ENCODE measurements around the gene IKZF1. TPM values are rescaled to one million over a fixed set of nuclear protein-coding genes. Genes with fewer than 3 reads are reported as not detected.
A peak's percentile ranks its signal among the peaks of the same experiment; 100 is the strongest.

The IKZF1 gene
- total and polyA plus RNA-seq, 2 donors: 99.0 to 124 TPM

- WGBS: 84% methylated on average over 1 of the region's 1 CpG
- peaks cover 59 to 91% of the 10 kb centered on the region in 2 donors for H3K36me3 ChIP-seq (ENCODE audit: control insufficient read depth in 2 of 2, insufficient read depth in 2 of 2, low read length in 1 of 2)
These were observed 48.2 kb downstream of the IKZF1 start for GRCh38 chr7:50352751-50353150.

DNA sequence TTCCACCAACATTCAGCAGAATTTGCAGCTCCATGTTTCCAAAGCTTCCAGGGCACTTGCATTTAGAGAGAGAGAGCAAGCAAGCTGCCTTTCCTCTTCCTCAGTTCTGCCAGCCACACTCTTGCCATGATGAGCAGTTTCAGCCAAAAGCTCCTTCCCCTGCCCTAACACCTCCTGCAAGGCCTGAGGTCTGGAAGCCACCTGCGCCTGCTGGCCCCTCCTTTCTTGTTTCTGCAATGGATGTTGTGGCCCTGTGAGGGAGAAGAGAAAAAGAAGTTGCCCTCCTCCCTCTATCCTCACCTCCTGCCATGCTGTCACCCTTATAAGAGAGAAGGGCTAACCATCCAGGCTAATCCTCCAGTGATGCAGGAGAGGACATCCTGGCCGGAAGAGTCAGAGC is 48.7 kb downstream of the IKZF1 start:
- 87% methylated on average over 2 of the region's 2 CpGs for WGBS
- Histone ChIP-seq H3K36me3 (ENCODE audit: control insufficient read depth in 2 of 2, insufficient read depth in 2 of 2, low read length in 1 of 2) (peaks cover 57 to 91% of the 10 kb centered on the region in 2 donors), H3K27ac (ENCODE audit: low read depth in 1 of 2, low read length in 1 of 2) (peak overlapping the region; percentile 51 to 86), H3K27me3 (ENCODE audit: control insufficient read depth in 2 of 2, insufficient read depth in 1 of 2, low read length in 1 of 2) (no peaks in the 10 kb centered on the region), H3K4me3 (ENCODE audit: low read length in 2 of 2) (no peak overlapping the region), H3K4me1 (ENCODE audit: control insufficient read depth in 2 of 2, insufficient read depth in 2 of 2, low read length in 2 of 2) (peaks cover 57 to 88% of the 10 kb centered on the region in 2 donors), H3K9me3 (ENCODE audit: control insufficient read depth in 2 of 2, insufficient read depth in 1 of 2, low read length in 1 of 2) (no peaks in the 10 kb centered on the region)
- DNase-seq (ENCODE audit: low read depth in 6 of 9, low spot score in 9 of 9): no peak

More at GRCh38 chr7:50352751-50353150, 48.2 kb downstream of the IKZF1 start:
- H3K27me3 ChIP-seq (ENCODE audit: control insufficient read depth in 2 of 2, insufficient read depth in 1 of 2, low read length in 1 of 2): no peaks in the 10 kb centered on the region
- peaks cover 57 to 88% of the 10 kb centered on the region in 2 donors for H3K4me1 ChIP-seq (ENCODE audit: control insufficient read depth in 2 of 2, insufficient read depth in 2 of 2, low read length in 2 of 2)
- DNase-seq (ENCODE audit: low read depth in 6 of 9, low spot score in 9 of 9): no peak
- H3K9me3 ChIP-seq (ENCODE audit: control insufficient read depth in 2 of 2, insufficient read depth in 1 of 2, low read length in 1 of 2): no peaks in the 10 kb centered on the region
- no peak overlapping the region for H3K4me3 ChIP-seq (ENCODE audit: low read length in 2 of 2)
- H3K27ac ChIP-seq (ENCODE audit: low read depth in 1 of 2, low read length in 1 of 2): peak overlapping the region; percentile 51 to 86

DNA sequence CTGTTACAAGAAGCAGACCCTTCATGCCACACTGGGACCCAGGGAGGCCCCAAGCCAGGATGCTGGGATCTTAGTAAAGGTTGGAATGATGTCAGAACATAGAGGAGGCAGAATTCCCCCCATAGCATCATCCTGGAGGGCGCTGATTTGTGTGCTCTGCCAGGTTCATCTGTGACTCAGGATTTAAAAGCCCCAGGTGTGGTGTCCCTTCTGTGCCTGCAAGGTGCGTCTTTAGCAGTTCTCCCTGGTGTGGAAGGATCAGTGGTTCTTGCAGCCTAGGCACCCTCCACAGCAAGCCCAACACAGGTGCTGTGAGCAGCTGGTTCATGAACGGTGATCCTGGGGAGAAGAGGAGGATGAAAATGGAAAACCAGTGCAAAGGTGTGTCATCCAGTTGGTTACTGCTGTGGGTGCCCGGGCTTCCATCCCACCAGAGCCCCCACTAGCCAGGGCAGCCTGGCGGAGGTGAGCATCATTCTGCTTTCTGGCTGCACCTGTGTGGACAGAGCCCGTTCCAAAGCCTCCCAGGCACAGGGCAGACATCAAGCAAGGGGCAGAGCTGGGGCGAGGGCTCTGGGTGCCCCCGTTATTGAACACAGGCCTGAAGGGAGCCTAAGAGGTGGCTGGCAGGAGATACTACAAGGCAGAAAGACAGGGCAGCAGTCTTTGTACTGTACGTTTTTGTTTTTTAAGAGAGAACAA is 49.5 kb downstream of the IKZF1 start:
- H3K36me3 ChIP-seq (ENCODE audit: control insufficient read depth in 2 of 2, insufficient read depth in 2 of 2, low read length in 1 of 2): peaks cover 51 to 90% of the 10 kb centered on the region in 2 donors
- H3K27ac ChIP-seq (ENCODE audit: low read depth in 1 of 2, low read length in 1 of 2): peak overlapping the region; percentile 51 to 86
- 92% methylated on average over 9 of the region's 9 CpGs for WGBS

GRCh38 chr7:50355817-50356178 is 51.3 kb downstream of the IKZF1 start:
- peak overlapping the region; percentile 61 to 75 for H3K27ac ChIP-seq (ENCODE audit: low read depth in 1 of 2, low read length in 1 of 2)
- H3K9me3 ChIP-seq (ENCODE audit: control insufficient read depth in 2 of 2, insufficient read depth in 1 of 2, low read length in 1 of 2): no peaks in the 10 kb centered on the region
- H3K27me3 ChIP-seq (ENCODE audit: control insufficient read depth in 2 of 2, insufficient read depth in 1 of 2, low read length in 1 of 2): no peaks in the 10 kb centered on the region
- DNase-seq (ENCODE audit: low read depth in 6 of 9, low spot score in 9 of 9): peak in 1 of 9 donors; percentile 19
- no peak overlapping the region for H3K4me3 ChIP-seq (ENCODE audit: low read length in 2 of 2)
- peaks cover 68 to 91% of the 10 kb centered on the region in 2 donors for H3K4me1 ChIP-seq (ENCODE audit: control insufficient read depth in 2 of 2, insufficient read depth in 2 of 2, low read length in 2 of 2)
- peaks cover 48 to 94% of the 10 kb centered on the region in 2 donors for H3K36me3 ChIP-seq (ENCODE audit: control insufficient read depth in 2 of 2, insufficient read depth in 2 of 2, low read length in 1 of 2)
- WGBS: 87% methylated on average over 9 of the region's 9 CpGs

More for the DNA sequence above, 49.5 kb downstream of the IKZF1 start:
- DNase-seq (ENCODE audit: low read depth in 6 of 9, low spot score in 9 of 9): no peak
- Histone ChIP-seq H3K9me3 (ENCODE audit: control insufficient read depth in 2 of 2, insufficient read depth in 1 of 2, low read length in 1 of 2) (no peaks in the 10 kb centered on the region), H3K27me3 (ENCODE audit: control insufficient read depth in 2 of 2, insufficient read depth in 1 of 2, low read length in 1 of 2) (no peaks in the 10 kb centered on the region), H3K4me1 (ENCODE audit: control insufficient read depth in 2 of 2, insufficient read depth in 2 of 2, low read length in 2 of 2) (peaks cover 62 to 89% of the 10 kb centered on the region in 2 donors), H3K4me3 (ENCODE audit: low read length in 2 of 2) (no peak overlapping the region)

GRCh38 chr7:50356212-50356944 is 51.9 kb downstream of the IKZF1 start:
- H3K4me3 ChIP-seq (ENCODE audit: low read length in 2 of 2): no peak overlapping the region
- peak overlapping the region; percentile 68 to 99 for H3K27ac ChIP-seq (ENCODE audit: low read depth in 1 of 2, low read length in 1 of 2)
- H3K36me3 ChIP-seq (ENCODE audit: control insufficient read depth in 2 of 2, insufficient read depth in 2 of 2, low read length in 1 of 2): peaks cover 46 to 98% of the 10 kb centered on the region in 2 donors
- DNase-seq (ENCODE audit: low read depth in 6 of 9, low spot score in 9 of 9): peak in 1 of 9 donors; percentile 39
- H3K4me1 ChIP-seq (ENCODE audit: control insufficient read depth in 2 of 2, insufficient read depth in 2 of 2, low read length in 2 of 2): peaks cover 71 to 94% of the 10 kb centered on the region in 2 donors
- 87% methylated on average over 15 of the region's 15 CpGs for WGBS
- no peaks in the 10 kb centered on the region for H3K9me3 ChIP-seq (ENCODE audit: control insufficient read depth in 2 of 2, insufficient read depth in 1 of 2, low read length in 1 of 2)
- H3K27me3 ChIP-seq (ENCODE audit: control insufficient read depth in 2 of 2, insufficient read depth in 1 of 2, low read length in 1 of 2): no peaks in the 10 kb centered on the region

- Histone ChIP-seq H3K4me3 (ENCODE audit: low read length in 2 of 2) (no peak overlapping the region), H3K9me3 (ENCODE audit: control insufficient read depth in 2 of 2, insufficient read depth in 1 of 2, low read length in 1 of 2) (no peaks in the 10 kb centered on the region), H3K4me1 (ENCODE audit: control insufficient read depth in 2 of 2, insufficient read depth in 2 of 2, low read length in 2 of 2) (peaks cover 67 to 94% of the 10 kb centered on the region in 2 donors), H3K36me3 (ENCODE audit: control insufficient read depth in 2 of 2, insufficient read depth in 2 of 2, low read length in 1 of 2) (peaks cover 44 to 95% of the 10 kb centered on the region in 2 donors), H3K27ac (ENCODE audit: low read depth in 1 of 2, low read length in 1 of 2) (peak overlapping the region; percentile 68 to 99), H3K27me3 (ENCODE audit: control insufficient read depth in 2 of 2, insufficient read depth in 1 of 2, low read length in 1 of 2) (no peaks in the 10 kb centered on the region)
- WGBS: 89% methylated on average over 7 of the region's 7 CpGs
- DNase-seq (ENCODE audit: low read depth in 6 of 9, low spot score in 9 of 9): no peak
These were observed 52.4 kb downstream of the IKZF1 start for GRCh38 chr7:50356945-50357268.

GRCh38 chr7:50357426-50357825 is 52.9 kb downstream of the IKZF1 start:
- Histone ChIP-seq H3K4me3 (ENCODE audit: low read length in 2 of 2) (no peak overlapping the region), H3K4me1 (ENCODE audit: control insufficient read depth in 2 of 2, insufficient read depth in 2 of 2, low read length in 2 of 2) (peaks cover 66 to 97% of the 10 kb centered on the region in 2 donors), H3K9me3 (ENCODE audit: control insufficient read depth in 2 of 2, insufficient read depth in 1 of 2, low read length in 1 of 2) (no peaks in the 10 kb centered on the region), H3K27me3 (ENCODE audit: control insufficient read depth in 2 of 2, insufficient read depth in 1 of 2, low read length in 1 of 2) (no peaks in the 10 kb centered on the region), H3K27ac (ENCODE audit: low read depth in 1 of 2, low read length in 1 of 2) (peak overlapping the region; percentile 97 to 99), H3K36me3 (ENCODE audit: control insufficient read depth in 2 of 2, insufficient read depth in 2 of 2, low read length in 1 of 2) (peaks cover 44 to 96% of the 10 kb centered on the region in 2 donors)
- 95% methylated on average over 8 of the region's 8 CpGs for WGBS
- peak in 1 of 9 donors; percentile 14 for DNase-seq (ENCODE audit: low read depth in 6 of 9, low spot score in 9 of 9)

- DNase-seq (ENCODE audit: low read depth in 6 of 9, low spot score in 9 of 9): peak in 1 of 9 donors; percentile 52
- peak overlapping the region; percentile 97 to 99 for H3K27ac ChIP-seq (ENCODE audit: low read depth in 1 of 2, low read length in 1 of 2)
- H3K4me1 ChIP-seq (ENCODE audit: control insufficient read depth in 2 of 2, insufficient read depth in 2 of 2, low read length in 2 of 2): peaks cover 69 to 100% of the 10 kb centered on the region in 2 donors
- no peaks in the 10 kb centered on the region for H3K9me3 ChIP-seq (ENCODE audit: control insufficient read depth in 2 of 2, insufficient read depth in 1 of 2, low read length in 1 of 2)
- peaks cover 45 to 96% of the 10 kb centered on the region in 2 donors for H3K36me3 ChIP-seq (ENCODE audit: control insufficient read depth in 2 of 2, insufficient read depth in 2 of 2, low read length in 1 of 2)
- WGBS: 53% methylated on average over 13 of the region's 13 CpGs
- H3K27me3 ChIP-seq (ENCODE audit: control insufficient read depth in 2 of 2, insufficient read depth in 1 of 2, low read length in 1 of 2): no peaks in the 10 kb centered on the region
- H3K4me3 ChIP-seq (ENCODE audit: low read length in 2 of 2): no peak overlapping the region
These were observed 53.7 kb downstream of the IKZF1 start for GRCh38 chr7:50358041-50358705.

GRCh38 chr7:50358779-50359178 is 54.3 kb downstream of the IKZF1 start:
- DNase-seq (ENCODE audit: low read depth in 6 of 9, low spot score in 9 of 9): peak in 1 of 9 donors; percentile 24
- H3K27me3 ChIP-seq (ENCODE audit: control insufficient read depth in 2 of 2, insufficient read depth in 1 of 2, low read length in 1 of 2): no peaks in the 10 kb centered on the region
- no peaks in the 10 kb centered on the region for H3K9me3 ChIP-seq (ENCODE audit: control insufficient read depth in 2 of 2, insufficient read depth in 1 of 2, low read length in 1 of 2)
- H3K36me3 ChIP-seq (ENCODE audit: control insufficient read depth in 2 of 2, insufficient read depth in 2 of 2, low read length in 1 of 2): peaks cover 42 to 96% of the 10 kb centered on the region in 2 donors
- 64% methylated on average over 5 of the region's 5 CpGs for WGBS
- H3K27ac ChIP-seq (ENCODE audit: low read depth in 1 of 2, low read length in 1 of 2): peak overlapping the region; percentile 97 to 99
- no peak overlapping the region for H3K4me3 ChIP-seq (ENCODE audit: low read length in 2 of 2)
- peaks cover 69 to 100% of the 10 kb centered on the region in 2 donors for H3K4me1 ChIP-seq (ENCODE audit: control insufficient read depth in 2 of 2, insufficient read depth in 2 of 2, low read length in 2 of 2)

All from thymus (tissue), 11 donors.